Fibroblast of the aortic adventitia (primary cell): ENCODE data around the gene SH3PXD2A. TPM values are rescaled to one million over a fixed set of nuclear protein-coding genes. Genes with fewer than 3 reads are reported as not detected.

Experiments used
- DNase-seq: peaks from one replicate; pipeline ENCODE4 v3.0.0-alpha.2; 2010; ENCODE audit warnings: low read depth
- H3K4me3 ChIP-seq: 2 replicates; pipeline ENCODE4 v1.5.1; 2011; ENCODE audit warnings: low read depth, mild to moderate bottlenecking, control low read depth, low read length, moderate library complexity
- CTCF ChIP-seq: IDR thresholded peaks from 2 replicates; pipeline ENCODE4 v1.5.1; 2011; ENCODE audit warnings: mild to moderate bottlenecking, low read length, control low read depth, inconsistent platforms; ENCODE audit not compliant: insufficient read depth
- total RNA-seq: library from RNA; depleted of rRNA; stranded (reverse); fragments of >200 nt; gene quantifications from 2 replicates; pipeline ENCODE4 v1.2.3, GENCODE V29; 2012; ENCODE audit warnings: low replicate concordance

SH3PXD2A gene
- total RNA-seq, 1 donor = 20.4 TPM

- H3K4me3 ChIP-seq = no peak overlapping the region
- TF ChIP-seq CTCF = no peak
These were observed 198.2 kb downstream of the SH3PXD2A start for GRCh38 chr10:103657061-103657591.

DNA sequence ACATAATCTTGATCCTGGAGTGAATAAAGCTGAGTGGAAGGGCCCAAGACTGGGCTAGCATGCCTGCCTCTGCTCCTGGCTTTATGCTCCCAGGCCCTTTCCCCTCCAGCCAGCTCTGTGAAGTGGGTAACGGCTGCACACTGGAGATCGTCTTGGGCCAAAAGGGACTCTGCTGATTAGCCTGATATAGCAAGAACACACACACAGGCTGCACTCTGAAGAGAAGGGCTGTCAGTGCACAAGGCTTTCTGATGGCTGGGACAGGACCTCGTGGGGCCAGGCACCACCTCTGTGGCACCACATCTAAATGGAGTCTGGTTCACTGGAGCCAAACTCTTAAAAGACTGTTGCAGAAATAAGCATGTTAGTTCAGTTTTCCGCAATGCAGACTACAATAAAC is 200.5 kb downstream of the SH3PXD2A start:
- TF ChIP-seq CTCF = no peak
- no peak overlapping the region for H3K4me3 ChIP-seq
- DNase-seq = no peak

More at GRCh38 chr10:103657061-103657591, 198.2 kb downstream of the SH3PXD2A start:
- no peak for DNase-seq

- DNase-seq = no peak
- H3K4me3 ChIP-seq = no peak overlapping the region
- TF ChIP-seq CTCF = no peak
These were observed 201.8 kb downstream of the SH3PXD2A start for GRCh38 chr10:103653581-103654037.

DNA sequence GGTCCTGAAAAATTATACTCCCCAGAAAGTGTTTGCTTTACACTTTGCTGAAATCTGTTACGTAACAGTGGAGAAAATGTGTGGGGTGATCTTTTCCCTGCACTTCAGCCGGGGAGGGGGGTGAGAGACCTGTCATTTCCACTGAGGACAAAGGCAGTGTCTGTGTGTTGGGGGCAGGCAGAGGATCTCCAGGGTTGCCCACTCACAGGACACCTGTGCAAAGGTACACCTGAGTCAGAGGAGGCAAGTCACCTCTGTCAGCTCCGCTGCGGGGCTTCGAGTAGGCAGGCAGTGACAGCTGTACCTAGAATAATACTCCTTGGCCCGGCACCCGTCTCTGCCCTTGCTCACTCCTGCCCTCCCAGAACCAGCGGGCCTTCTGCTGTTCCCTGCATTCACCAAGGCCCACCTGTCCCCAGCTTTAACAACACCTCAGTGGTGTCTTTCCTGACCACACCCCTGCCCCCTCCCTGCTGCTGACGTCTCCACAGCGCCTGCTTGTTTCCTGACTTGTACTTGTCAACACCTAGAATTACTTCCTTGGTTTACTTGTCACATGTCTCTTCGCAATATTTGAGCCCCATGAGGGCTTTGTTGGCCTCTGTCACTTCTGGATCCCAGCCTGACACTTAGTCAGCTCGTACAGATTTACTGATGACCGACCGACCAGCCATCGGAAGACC is 202.6 kb downstream of the SH3PXD2A start:
- H3K4me3 ChIP-seq = no peak overlapping the region
- TF ChIP-seq CTCF = no peak
- DNase-seq = no peak

DNA sequence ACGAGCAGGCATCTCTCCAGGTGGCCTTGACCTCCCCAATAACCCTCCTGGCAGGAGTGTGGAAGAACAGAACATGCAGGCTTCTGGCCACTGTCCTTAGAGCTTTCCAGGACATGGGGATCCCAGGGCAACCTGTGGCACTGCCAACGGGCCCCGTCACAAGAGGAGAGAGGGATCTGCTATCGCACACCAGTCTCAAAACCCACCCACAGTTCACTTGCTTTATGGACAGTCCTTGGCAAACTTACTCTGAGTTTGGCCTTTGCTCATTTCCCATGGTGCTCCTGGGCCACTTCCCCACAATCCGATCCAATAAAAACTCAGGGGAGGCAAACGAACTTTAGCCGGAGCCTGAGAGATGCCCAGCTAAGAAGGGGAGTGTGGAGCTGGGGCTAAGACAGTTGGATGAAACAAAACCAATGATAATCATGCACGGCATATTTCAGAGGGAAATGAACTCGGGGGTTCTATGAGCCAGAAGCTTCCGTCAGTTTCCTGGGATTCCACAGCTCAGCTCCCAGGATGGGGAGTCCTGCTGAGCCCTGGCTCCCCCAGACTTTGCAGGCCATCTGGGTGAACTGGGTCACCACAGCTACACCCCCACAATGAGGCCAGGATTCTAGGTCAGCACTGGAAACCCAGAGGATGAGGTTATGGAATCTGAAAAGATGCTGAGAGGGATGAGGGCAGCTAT is 203.4 kb downstream of the SH3PXD2A start:
- no peak overlapping the region for H3K4me3 ChIP-seq
- no peak for DNase-seq
- no peak for TF ChIP-seq CTCF

GRCh38 chr10:103651333-103651732 is 204.0 kb downstream of the SH3PXD2A start:
- DNase-seq = no peak
- H3K4me3 ChIP-seq = no peak overlapping the region
- TF ChIP-seq CTCF = no peak
